ENCODE data around the gene SLC31A1. TPM values are rescaled to one million over a fixed set of nuclear protein-coding genes. Genes with fewer than 3 reads are reported as not detected.

The SLC31A1 gene
- total and polyA plus RNA-seq, 2 of the 13 experiments (the other 11 are each of a cell fraction or from before 2014, with no cell fraction given), result 62.9 to 70.0 TPM

DNA sequence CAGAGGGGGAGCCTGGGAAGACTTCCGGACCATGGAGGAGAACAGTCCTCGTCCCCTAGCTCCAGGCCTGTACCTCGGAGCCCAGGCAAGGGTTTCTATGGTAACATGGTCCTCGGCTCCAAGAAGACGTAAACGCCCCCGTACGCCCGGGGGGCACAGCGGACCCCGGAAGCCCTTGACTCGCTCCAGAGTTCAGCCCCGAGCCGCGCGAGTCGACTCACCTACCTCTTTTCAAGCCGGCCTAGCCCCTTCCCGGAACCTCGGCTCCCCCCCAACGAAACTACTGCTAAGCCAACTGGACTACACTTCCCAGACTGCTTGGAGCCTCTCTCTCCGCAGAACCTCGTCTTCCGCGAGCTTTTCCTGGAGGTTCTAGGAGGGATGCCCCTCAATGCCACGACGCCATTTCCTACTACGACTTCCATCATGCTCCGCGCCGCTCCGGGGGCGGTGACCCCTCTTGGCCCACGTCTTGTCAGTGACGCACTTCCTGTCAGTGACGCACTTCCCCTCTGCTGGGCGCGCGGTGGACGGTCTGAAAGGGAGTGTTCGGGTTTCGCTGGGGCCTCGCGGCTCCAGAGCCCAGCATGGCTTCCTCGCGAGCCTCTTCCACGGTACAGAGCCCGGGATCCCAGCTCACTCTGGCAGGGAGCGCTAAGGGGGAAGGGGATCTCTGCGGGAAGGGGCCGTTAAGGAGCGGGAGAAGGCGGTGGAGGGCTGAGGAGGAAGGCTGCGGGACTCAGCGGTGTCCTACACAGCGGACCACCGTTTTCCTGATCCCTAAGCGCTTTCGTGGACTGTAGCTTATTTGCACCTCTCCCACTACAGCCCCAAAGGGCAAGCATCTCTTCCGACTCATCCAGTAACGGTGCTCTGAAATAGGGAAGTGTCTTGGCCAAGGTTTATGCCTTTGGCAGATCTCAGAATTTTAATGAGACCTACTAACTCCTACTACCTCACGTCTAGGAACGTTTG lies 54.1 kb downstream of the SLC31A1 start, which contains the start of the genes CDC26 and PRPF4 (continued):
- TF ChIP-seq, protein P1, sequence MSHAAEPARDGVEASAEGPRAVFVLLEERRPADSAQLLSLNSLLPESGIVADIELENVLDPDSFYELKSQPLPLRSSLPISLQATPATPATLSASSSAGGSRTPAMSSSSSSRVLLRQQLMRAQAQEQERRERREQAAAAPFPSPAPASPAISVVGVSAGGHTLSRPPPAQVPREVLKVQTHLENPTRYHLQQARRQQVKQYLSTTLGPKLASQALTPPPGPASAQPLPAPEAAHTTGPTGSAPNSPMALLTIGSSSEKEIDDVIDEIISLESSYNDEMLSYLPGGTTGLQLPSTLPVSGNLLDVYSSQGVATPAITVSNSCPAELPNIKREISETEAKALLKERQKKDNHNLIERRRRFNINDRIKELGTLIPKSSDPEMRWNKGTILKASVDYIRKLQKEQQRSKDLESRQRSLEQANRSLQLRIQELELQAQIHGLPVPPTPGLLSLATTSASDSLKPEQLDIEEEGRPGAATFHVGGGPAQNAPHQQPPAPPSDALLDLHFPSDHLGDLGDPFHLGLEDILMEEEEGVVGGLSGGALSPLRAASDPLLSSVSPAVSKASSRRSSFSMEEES (CRISPR knock-in tag; IDR thresholded peaks at IDR 0.05), result peak; percentile 45; the same call in 1 of the 2 replicates
- TF ChIP-seq PRPF4 (IDR thresholded peaks at IDR 0.05; ENCODE audit: low read depth, low read length, poor library complexity, severe bottlenecking), result no peak
- TF ChIP-seq, protein P2, sequence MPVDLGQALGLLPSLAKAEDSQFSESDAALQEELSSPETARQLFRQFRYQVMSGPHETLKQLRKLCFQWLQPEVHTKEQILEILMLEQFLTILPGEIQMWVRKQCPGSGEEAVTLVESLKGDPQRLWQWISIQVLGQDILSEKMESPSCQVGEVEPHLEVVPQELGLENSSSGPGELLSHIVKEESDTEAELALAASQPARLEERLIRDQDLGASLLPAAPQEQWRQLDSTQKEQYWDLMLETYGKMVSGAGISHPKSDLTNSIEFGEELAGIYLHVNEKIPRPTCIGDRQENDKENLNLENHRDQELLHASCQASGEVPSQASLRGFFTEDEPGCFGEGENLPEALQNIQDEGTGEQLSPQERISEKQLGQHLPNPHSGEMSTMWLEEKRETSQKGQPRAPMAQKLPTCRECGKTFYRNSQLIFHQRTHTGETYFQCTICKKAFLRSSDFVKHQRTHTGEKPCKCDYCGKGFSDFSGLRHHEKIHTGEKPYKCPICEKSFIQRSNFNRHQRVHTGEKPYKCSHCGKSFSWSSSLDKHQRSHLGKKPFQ (CRISPR knock-in tag; IDR thresholded peaks at IDR 0.05; ENCODE audit: insufficient replicate concordance), result no peak
- TF ChIP-seq, protein P3, sequence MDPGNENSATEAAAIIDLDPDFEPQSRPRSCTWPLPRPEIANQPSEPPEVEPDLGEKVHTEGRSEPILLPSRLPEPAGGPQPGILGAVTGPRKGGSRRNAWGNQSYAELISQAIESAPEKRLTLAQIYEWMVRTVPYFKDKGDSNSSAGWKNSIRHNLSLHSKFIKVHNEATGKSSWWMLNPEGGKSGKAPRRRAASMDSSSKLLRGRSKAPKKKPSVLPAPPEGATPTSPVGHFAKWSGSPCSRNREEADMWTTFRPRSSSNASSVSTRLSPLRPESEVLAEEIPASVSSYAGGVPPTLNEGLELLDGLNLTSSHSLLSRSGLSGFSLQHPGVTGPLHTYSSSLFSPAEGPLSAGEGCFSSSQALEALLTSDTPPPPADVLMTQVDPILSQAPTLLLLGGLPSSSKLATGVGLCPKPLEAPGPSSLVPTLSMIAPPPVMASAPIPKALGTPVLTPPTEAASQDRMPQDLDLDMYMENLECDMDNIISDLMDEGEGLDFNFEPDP (CRISPR knock-in tag; conservative IDR thresholded peaks at IDR 0.05), result no peak
- 0 out of 2 replicates have a peak, but pooled peaks have one; percentile 32 for TF ChIP-seq GZF1 (CRISPR knock-in tag; IDR thresholded peaks at IDR 0.05)
- TF ChIP-seq HOXA3 (CRISPR knock-in tag; IDR thresholded peaks at IDR 0.05), result peak; percentile 97
- TF ChIP-seq, protein P4, sequence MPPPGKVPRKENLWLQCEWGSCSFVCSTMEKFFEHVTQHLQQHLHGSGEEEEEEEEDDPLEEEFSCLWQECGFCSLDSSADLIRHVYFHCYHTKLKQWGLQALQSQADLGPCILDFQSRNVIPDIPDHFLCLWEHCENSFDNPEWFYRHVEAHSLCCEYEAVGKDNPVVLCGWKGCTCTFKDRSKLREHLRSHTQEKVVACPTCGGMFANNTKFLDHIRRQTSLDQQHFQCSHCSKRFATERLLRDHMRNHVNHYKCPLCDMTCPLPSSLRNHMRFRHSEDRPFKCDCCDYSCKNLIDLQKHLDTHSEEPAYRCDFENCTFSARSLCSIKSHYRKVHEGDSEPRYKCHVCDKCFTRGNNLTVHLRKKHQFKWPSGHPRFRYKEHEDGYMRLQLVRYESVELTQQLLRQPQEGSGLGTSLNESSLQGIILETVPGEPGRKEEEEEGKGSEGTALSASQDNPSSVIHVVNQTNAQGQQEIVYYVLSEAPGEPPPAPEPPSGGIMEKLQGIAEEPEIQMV (CRISPR knock-in tag; IDR thresholded peaks at IDR 0.05; ENCODE audit: low read depth), result 0 out of 2 replicates have a peak, but pooled peaks have one; percentile 15
- TF ChIP-seq SIN3B (IDR thresholded peaks at IDR 0.05; ENCODE audit: low read length), result peak; percentile 67
- TF ChIP-seq PTBP1 (IDR thresholded peaks at IDR 0.05; ENCODE audit: low read depth, low read length, poor library complexity, severe bottlenecking), result no peak
- no peak for TF ChIP-seq ZNF674 (CRISPR knock-in tag; IDR thresholded peaks at IDR 0.05; ENCODE audit: low read depth)
- no peak for TF ChIP-seq ZNF234 (CRISPR knock-in tag; conservative IDR thresholded peaks at IDR 0.05)
- TF ChIP-seq YEATS2 (CRISPR knock-in tag; IDR thresholded peaks at IDR 0.05; ENCODE audit: borderline replicate concordance), result peak; percentile 96
- TF ChIP-seq ELF1 (CRISPR knock-in tag; IDR thresholded peaks at IDR 0.05), result peak; percentile 95
- peak; percentile 95 for TF ChIP-seq KAT8 (CRISPR knock-in tag; IDR thresholded peaks at IDR 0.05)
- TF ChIP-seq, protein P5, sequence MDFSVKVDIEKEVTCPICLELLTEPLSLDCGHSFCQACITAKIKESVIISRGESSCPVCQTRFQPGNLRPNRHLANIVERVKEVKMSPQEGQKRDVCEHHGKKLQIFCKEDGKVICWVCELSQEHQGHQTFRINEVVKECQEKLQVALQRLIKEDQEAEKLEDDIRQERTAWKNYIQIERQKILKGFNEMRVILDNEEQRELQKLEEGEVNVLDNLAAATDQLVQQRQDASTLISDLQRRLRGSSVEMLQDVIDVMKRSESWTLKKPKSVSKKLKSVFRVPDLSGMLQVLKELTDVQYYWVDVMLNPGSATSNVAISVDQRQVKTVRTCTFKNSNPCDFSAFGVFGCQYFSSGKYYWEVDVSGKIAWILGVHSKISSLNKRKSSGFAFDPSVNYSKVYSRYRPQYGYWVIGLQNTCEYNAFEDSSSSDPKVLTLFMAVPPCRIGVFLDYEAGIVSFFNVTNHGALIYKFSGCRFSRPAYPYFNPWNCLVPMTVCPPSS (IDR thresholded peaks at IDR 0.05), result no peak
- peak; percentile 65; the same call in 1 of the 2 replicates for TF ChIP-seq YEATS4 (CRISPR knock-in tag; IDR thresholded peaks at IDR 0.05; ENCODE audit: borderline replicate concordance)
- TF ChIP-seq, protein P6, sequence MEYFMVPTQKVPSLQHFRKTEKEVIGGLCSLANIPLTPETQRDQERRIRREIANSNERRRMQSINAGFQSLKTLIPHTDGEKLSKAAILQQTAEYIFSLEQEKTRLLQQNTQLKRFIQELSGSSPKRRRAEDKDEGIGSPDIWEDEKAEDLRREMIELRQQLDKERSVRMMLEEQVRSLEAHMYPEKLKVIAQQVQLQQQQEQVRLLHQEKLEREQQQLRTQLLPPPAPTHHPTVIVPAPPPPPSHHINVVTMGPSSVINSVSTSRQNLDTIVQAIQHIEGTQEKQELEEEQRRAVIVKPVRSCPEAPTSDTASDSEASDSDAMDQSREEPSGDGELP (IDR thresholded peaks at IDR 0.05; ENCODE audit: borderline replicate concordance, low read depth), result peak; percentile 62; the same call in 1 of the 2 replicates
- TF ChIP-seq, protein P7, sequence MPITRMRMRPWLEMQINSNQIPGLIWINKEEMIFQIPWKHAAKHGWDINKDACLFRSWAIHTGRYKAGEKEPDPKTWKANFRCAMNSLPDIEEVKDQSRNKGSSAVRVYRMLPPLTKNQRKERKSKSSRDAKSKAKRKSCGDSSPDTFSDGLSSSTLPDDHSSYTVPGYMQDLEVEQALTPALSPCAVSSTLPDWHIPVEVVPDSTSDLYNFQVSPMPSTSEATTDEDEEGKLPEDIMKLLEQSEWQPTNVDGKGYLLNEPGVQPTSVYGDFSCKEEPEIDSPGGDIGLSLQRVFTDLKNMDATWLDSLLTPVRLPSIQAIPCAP (CRISPR knock-in tag; IDR thresholded peaks at IDR 0.05; ENCODE audit: low read depth), result no peak
- peak; percentile 82 for TF ChIP-seq ZNF335 (CRISPR knock-in tag; IDR thresholded peaks at IDR 0.05)

Data from HepG2 (cell line).